Activated CD4-positive, CD25-positive, alpha-beta regulatory T cell (primary cell): ENCODE data around the gene ZFP57.

ENCODE experiments used
- DNase-seq, 4 experiments: peaks; one replicate each; lab custom pipeline; 2025; lab: John Stamatoyannopoulos, UW

The ZFP57 gene

DNA sequence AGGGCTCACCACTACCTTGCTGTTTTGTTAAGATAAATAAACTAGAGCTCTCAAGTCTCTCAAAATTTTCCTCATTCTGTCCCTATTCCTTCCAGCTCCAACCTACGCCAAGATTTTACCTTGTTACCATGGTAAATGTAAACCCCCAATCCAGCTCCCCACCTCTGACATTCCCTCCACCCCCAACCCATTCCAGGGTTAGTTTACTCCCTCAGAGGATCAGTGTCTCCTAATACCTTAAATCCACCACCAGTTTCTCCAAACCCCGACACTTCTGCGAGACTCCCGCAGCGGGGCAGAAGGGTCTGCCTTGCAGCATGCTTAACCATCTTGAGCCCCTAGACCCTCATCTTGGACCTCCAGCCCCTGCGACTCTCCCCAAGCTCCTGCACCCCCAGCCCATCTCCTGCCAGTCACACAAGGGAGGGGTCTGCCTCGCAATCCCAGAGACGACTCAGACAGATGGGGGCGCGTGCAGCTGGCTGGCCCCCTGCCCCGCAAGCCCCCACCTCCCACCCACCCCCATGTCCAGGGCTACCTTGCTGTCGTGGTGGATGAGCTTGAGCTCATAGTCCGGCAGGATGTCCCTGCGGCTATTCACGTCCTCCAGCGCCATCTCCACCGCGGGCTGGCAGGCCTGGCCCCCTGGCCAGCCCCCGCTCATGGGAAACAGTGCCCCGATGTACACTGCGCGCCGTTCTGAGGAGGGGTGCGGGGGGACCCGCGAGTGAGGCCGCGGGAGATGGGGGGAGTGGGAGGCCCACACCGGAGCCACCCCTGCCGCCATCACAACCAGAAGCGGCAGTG is 53.8 kb downstream of the ZFP57 start:
- no peak for DNase-seq

DNA sequence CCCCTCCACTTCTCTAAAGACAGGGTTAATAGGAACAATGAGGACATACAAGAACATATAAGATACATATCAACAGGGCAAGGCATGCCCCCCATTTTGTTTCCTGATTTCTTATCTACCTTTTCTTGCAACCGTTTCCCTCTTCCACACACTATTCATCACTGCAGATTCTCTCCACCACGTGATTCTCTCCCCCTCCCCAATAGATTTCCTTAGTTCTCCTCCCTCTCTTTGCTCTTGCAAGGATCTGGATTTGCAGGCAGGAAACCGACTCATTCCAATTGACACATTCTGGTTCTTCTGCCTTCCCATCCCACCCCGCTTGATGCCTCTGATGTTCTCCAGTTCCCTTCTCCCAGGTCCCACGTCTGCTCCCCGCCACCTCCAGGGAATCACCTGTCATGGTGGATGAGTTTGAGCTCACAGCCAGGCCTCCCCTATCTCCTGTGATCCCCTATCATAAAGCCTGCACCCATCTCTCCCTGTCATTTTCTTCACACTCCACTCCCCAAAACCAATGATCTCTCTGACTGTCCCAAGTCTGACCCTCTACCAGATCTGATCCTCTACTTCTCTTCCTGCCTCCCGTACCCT is 55.5 kb downstream of the ZFP57 start:
- DNase-seq, result no peak

DNA sequence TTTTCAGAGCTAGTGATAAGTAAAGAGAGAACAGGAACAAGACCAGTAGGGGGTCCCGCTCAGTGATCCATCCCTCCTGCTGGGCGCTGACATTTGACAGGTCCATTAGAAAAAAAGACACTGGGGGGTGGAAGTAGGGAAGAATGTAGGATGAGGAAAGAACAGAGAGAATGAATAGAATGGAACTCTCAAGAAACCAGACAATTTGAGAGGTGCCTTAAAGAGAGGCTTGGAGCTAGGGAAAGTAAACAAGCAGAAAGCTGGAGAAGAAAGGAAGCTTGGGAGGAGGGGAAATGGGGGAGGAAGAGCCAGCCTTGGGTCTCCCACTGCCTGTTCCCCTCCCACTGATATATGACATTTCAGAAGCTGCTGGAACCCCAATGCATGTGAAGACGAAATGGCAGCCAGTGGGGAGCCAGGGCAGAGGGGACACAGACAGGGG is 56.4 kb downstream of the ZFP57 start:
- no peak for DNase-seq
